HUES48 (cell line): ENCODE measurements around the gene TRPV4.

Experiments used
- H3K27ac ChIP-seq: one replicate; pipeline ENCODE4 v1.7.0; 2013; ENCODE audit warnings: low read depth, low read length, inconsistent platforms
- H3K27me3 ChIP-seq: 2 replicates; pipeline ENCODE4 v1.6.1; 2013; ENCODE audit warnings: mild to moderate bottlenecking, low read length; ENCODE audit not compliant: control insufficient read depth, insufficient read depth
- H3K36me3 ChIP-seq: 2 replicates; pipeline ENCODE4 v1.6.1; 2013; ENCODE audit warnings: low read length; ENCODE audit not compliant: control insufficient read depth, insufficient read depth
- H3K4me1 ChIP-seq: 2 replicates; pipeline ENCODE4 v1.6.1; 2013; ENCODE audit warnings: mild to moderate bottlenecking, low read length; ENCODE audit not compliant: control insufficient read depth, insufficient read depth
- H3K4me3 ChIP-seq: 2 replicates; pipeline ENCODE4 v1.5.1; 2013; ENCODE audit warnings: mild to moderate bottlenecking, low read depth, low read length
- H3K9ac ChIP-seq: 2 replicates; pipeline ENCODE4 v1.6.1; 2013; ENCODE audit warnings: mild to moderate bottlenecking, low read depth, low read length, moderate library complexity
- H3K9me3 ChIP-seq: 2 replicates; pipeline ENCODE4 v1.6.1; 2013; ENCODE audit warnings: low read length; ENCODE audit not compliant: control insufficient read depth, insufficient read depth

TRPV4 gene

GRCh38 chr12:109833307-109834189, at the start of gene TRPV4:
Gene TRPV4 (minus strand): TSS chr12:109833398. CDS start chr12:109814796, 18,602 bp downstream.
- no peaks in the 10 kb centered on the region for H3K27me3 ChIP-seq
- no peak within 1 kb of the TSS for H3K27ac ChIP-seq
- H3K9ac ChIP-seq, result peak within 1 kb of the TSS; percentile 54; the same call in 1 of the 2 replicates
- no peaks in the 10 kb centered on the region for H3K36me3 ChIP-seq
- peak within 1 kb of the TSS; percentile 73 for H3K4me3 ChIP-seq
- H3K9me3 ChIP-seq, result no peaks in the 10 kb centered on the region
- peaks cover 5% of the 10 kb centered on the region; the same call in 1 of the 2 replicates for H3K4me1 ChIP-seq

- Histone ChIP-seq H3K4me1 (peaks cover 38% of the 10 kb centered on the region), H3K27ac (peak overlapping the region; percentile 87), H3K9me3 (no peaks in the 10 kb centered on the region), H3K4me3 (0 out of 2 replicates have a peak overlapping the region, but pooled peaks have one; percentile 75), H3K27me3 (0 out of 2 replicates have a peak, but pooled peaks cover 5% of the 10 kb centered on the region), H3K36me3 (no peaks in the 10 kb centered on the region), H3K9ac (no peak overlapping the region)
These were observed 48.6 kb upstream of the TRPV4 start for GRCh38 chr12:109881752-109882151.

GRCh38 chr12:109880938-109881337, 47.7 kb upstream of the TRPV4 start:
- 0 out of 2 replicates have a peak, but pooled peaks cover 5% of the 10 kb centered on the region for H3K27me3 ChIP-seq
- H3K4me3 ChIP-seq, result peak overlapping the region; percentile 75
- H3K9me3 ChIP-seq, result no peaks in the 10 kb centered on the region
- H3K9ac ChIP-seq, result peak overlapping the region; percentile 70
- peaks cover 38% of the 10 kb centered on the region for H3K4me1 ChIP-seq
- H3K27ac ChIP-seq, result peak overlapping the region; percentile 87
- H3K36me3 ChIP-seq, result no peaks in the 10 kb centered on the region

- H3K27me3 ChIP-seq, result 0 out of 2 replicates have a peak, but pooled peaks cover 5% of the 10 kb centered on the region
- peak within 1 kb of the TSS; percentile 70 for H3K9ac ChIP-seq
- H3K4me1 ChIP-seq, result peaks cover 38% of the 10 kb centered on the region
- peak within 1 kb of the TSS; percentile 87 for H3K27ac ChIP-seq
- H3K4me3 ChIP-seq, result peak within 1 kb of the TSS; percentile 75
- H3K36me3 ChIP-seq, result no peaks in the 10 kb centered on the region
- no peaks in the 10 kb centered on the region for H3K9me3 ChIP-seq
These were observed 47.1 kb upstream of the TRPV4 start, which contains the start of gene GLTP for GRCh38 chr12:109880043-109880931. Gene GLTP (minus strand): TSS chr12:109880541. CDS start chr12:109880374, 167 bp downstream.

- H3K9ac ChIP-seq, result no peak overlapping the region
- peak overlapping the region; percentile 66 for H3K4me3 ChIP-seq
- no peaks in the 10 kb centered on the region for H3K9me3 ChIP-seq
- no peaks in the 10 kb centered on the region for H3K36me3 ChIP-seq
- H3K27ac ChIP-seq, result no peak overlapping the region
- H3K4me1 ChIP-seq, result peaks cover 38% of the 10 kb centered on the region
- H3K27me3 ChIP-seq, result 0 out of 2 replicates have a peak, but pooled peaks cover 5% of the 10 kb centered on the region
These were observed 46.3 kb upstream of the TRPV4 start for GRCh38 chr12:109879351-109880042.

GRCh38 chr12:109878749-109879148, 45.6 kb upstream of the TRPV4 start:
- no peak overlapping the region for H3K9ac ChIP-seq
- H3K9me3 ChIP-seq, result no peaks in the 10 kb centered on the region
- H3K27ac ChIP-seq, result no peak overlapping the region
- H3K27me3 ChIP-seq, result 0 out of 2 replicates have a peak, but pooled peaks cover 5% of the 10 kb centered on the region
- peak overlapping the region; percentile 66 for H3K4me3 ChIP-seq
- H3K4me1 ChIP-seq, result peaks cover 38% of the 10 kb centered on the region
- no peaks in the 10 kb centered on the region for H3K36me3 ChIP-seq

GRCh38 chr12:109878247-109878625, 45.0 kb upstream of the TRPV4 start:
- H3K4me3 ChIP-seq, result no peak overlapping the region
- H3K36me3 ChIP-seq, result no peaks in the 10 kb centered on the region
- H3K27me3 ChIP-seq, result 0 out of 2 replicates have a peak, but pooled peaks cover 5% of the 10 kb centered on the region
- no peak overlapping the region for H3K27ac ChIP-seq
- peaks cover 38% of the 10 kb centered on the region for H3K4me1 ChIP-seq
- H3K9ac ChIP-seq, result no peak overlapping the region
- no peaks in the 10 kb centered on the region for H3K9me3 ChIP-seq

GRCh38 chr12:109877504-109878246, 44.5 kb upstream of the TRPV4 start:
- Histone ChIP-seq H3K27ac (no peak overlapping the region), H3K4me1 (peaks cover 38% of the 10 kb centered on the region), H3K9ac (no peak overlapping the region), H3K9me3 (no peaks in the 10 kb centered on the region), H3K4me3 (no peak overlapping the region), H3K36me3 (no peaks in the 10 kb centered on the region), H3K27me3 (0 out of 2 replicates have a peak, but pooled peaks cover 5% of the 10 kb centered on the region)

GRCh38 chr12:109876406-109876805, 43.2 kb upstream of the TRPV4 start:
- Histone ChIP-seq H3K4me3 (no peak overlapping the region), H3K27ac (no peak overlapping the region), H3K27me3 (0 out of 2 replicates have a peak, but pooled peaks cover 5% of the 10 kb centered on the region), H3K4me1 (peaks cover 31% of the 10 kb centered on the region), H3K9ac (no peak overlapping the region), H3K9me3 (no peaks in the 10 kb centered on the region), H3K36me3 (no peaks in the 10 kb centered on the region)
